ENCODE results near the gene PTCD2. TPM values are rescaled to one million over a fixed set of nuclear protein-coding genes. Genes with fewer than 3 reads are reported as not detected.
A peak's percentile ranks its signal among the peaks of the same experiment; 100 is the strongest.

PTCD2 gene
- total RNA-seq, 1 donor from 2014 or later, result 9.4 TPM

- H3K4me1 Mint-ChIP-seq (ENCODE audit: unreplicated experiment), result peaks cover 55% of the 10 kb centered on the region
- H3K27ac Mint-ChIP-seq (ENCODE audit: unreplicated experiment), result peak overlapping the region; percentile 38
- no peaks in the 10 kb centered on the region for H3K27me3 Mint-ChIP-seq (ENCODE audit: unreplicated experiment)
- H3K9me3 Mint-ChIP-seq (ENCODE audit: unreplicated experiment), result no peaks in the 10 kb centered on the region
- H3K4me3 Mint-ChIP-seq (ENCODE audit: unreplicated experiment), result no peak overlapping the region
- peaks cover 25% of the 10 kb centered on the region for H3K36me3 Mint-ChIP-seq (ENCODE audit: unreplicated experiment)
- TF ChIP-seq CTCF (IDR thresholded peaks at IDR 0.05), result no peak
- no peak for DNase-seq (ENCODE audit: extremely low spot score, unreplicated experiment)
Measured at GRCh38 chr5:72284559-72285423, 35.4 kb upstream of the PTCD2 start.

DNA sequence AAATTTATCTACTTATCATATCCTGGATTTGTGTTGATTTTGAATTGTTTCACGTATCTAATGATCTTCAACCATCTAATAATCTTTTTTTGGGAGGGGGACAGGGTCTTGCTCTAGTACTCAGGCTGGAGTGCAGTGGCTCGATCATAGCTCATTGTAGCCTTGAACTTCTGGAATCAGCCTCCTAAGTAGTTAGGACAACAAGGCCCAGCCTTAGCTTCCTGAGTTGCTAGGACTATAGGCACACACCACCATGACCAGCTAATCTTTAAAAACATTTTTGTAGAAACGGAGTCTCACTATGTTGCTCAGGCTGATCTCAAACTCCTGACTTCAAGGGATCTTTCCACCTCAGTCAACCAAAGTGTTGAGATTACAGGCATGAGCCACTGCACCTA lies 34.8 kb upstream of the PTCD2 start:
- DNase-seq (ENCODE audit: extremely low spot score, unreplicated experiment), result no peak
- Mint-ChIP-seq H3K4me3 (ENCODE audit: unreplicated experiment) (no peak overlapping the region), H3K27me3 (ENCODE audit: unreplicated experiment) (no peaks in the 10 kb centered on the region), H3K36me3 (ENCODE audit: unreplicated experiment) (peaks cover 25% of the 10 kb centered on the region), H3K9me3 (ENCODE audit: unreplicated experiment) (no peaks in the 10 kb centered on the region), H3K27ac (ENCODE audit: unreplicated experiment) (peak overlapping the region; percentile 23), H3K4me1 (ENCODE audit: unreplicated experiment) (peaks cover 56% of the 10 kb centered on the region)
- no peak for TF ChIP-seq CTCF (IDR thresholded peaks at IDR 0.05)

DNA sequence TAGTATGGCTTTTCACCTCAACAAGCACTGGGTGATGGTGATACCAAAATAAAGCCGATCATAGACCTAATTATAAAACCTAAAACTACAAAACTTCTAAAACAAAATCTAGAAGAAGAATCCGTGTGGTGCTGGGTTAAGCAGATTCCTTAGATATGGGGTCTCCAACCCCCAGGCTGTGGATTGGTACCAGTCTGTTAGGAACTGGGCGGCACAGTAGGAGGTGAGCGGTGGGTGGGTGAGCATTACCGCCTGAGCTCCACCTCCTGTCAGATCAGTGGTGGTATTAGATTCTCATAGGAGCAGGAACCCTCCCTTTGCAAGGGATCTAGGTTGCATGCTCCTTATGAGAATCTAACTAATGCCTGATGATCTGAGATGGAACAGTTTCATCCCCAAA lies 33.4 kb upstream of the PTCD2 start:
- Mint-ChIP-seq H3K4me1 (ENCODE audit: unreplicated experiment) (peaks cover 53% of the 10 kb centered on the region), H3K4me3 (ENCODE audit: unreplicated experiment) (no peak overlapping the region), H3K27ac (ENCODE audit: unreplicated experiment) (no peak overlapping the region), H3K9me3 (ENCODE audit: unreplicated experiment) (no peaks in the 10 kb centered on the region), H3K36me3 (ENCODE audit: unreplicated experiment) (peaks cover 25% of the 10 kb centered on the region), H3K27me3 (ENCODE audit: unreplicated experiment) (no peaks in the 10 kb centered on the region)
- TF ChIP-seq CTCF (IDR thresholded peaks at IDR 0.05), result no peak
- DNase-seq (ENCODE audit: extremely low spot score, unreplicated experiment), result no peak

- no peak for DNase-seq (ENCODE audit: extremely low spot score, unreplicated experiment)
- Mint-ChIP-seq H3K27ac (ENCODE audit: unreplicated experiment) (no peak overlapping the region), H3K9me3 (ENCODE audit: unreplicated experiment) (no peaks in the 10 kb centered on the region), H3K4me3 (ENCODE audit: unreplicated experiment) (no peak overlapping the region), H3K4me1 (ENCODE audit: unreplicated experiment) (peaks cover 47% of the 10 kb centered on the region), H3K36me3 (ENCODE audit: unreplicated experiment) (peaks cover 20% of the 10 kb centered on the region), H3K27me3 (ENCODE audit: unreplicated experiment) (no peaks in the 10 kb centered on the region)
- no peak for TF ChIP-seq CTCF (IDR thresholded peaks at IDR 0.05)
Measured at GRCh38 chr5:72288924-72289323, 31.2 kb upstream of the PTCD2 start.

DNA sequence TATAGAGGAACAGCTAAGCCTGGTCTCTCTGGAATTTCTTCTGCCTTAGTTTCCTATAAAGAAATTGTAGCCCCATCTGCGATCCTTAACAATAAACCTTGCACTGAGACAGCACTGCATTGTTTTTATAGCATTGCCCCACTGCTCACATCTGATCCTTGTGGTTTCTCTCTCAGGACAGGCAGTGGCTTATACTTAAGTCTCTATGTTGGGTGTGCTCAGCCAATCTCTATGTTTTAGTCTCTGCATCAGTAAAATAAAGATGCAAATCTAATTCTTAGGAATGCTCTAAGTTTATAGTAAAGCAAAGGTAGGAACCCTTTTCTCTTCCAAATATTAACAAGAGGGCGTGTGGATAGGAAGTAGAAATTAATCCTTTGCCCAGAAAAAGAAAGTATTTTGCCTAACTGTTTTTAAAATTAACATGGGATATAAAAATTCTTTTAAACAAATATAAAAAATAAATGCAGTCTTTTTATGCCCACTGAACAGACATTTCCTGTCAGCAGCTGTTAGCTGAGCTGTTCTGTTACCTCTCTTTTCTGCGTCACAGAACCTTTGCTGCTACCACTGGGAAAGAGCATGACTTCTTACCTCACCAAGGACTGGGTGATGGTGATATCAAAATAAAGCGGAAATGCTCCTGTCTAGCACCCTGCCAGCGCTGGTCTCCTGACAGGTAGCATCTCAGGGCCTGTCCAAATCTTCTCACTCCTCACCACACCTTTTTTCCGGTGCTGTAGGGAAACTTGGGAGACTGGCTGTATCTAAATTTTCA lies 29.6 kb upstream of the PTCD2 start:
- H3K27me3 Mint-ChIP-seq (ENCODE audit: unreplicated experiment), result no peaks in the 10 kb centered on the region
- no peak for TF ChIP-seq CTCF (IDR thresholded peaks at IDR 0.05)
- peaks cover 44% of the 10 kb centered on the region for H3K4me1 Mint-ChIP-seq (ENCODE audit: unreplicated experiment)
- no peak overlapping the region for H3K4me3 Mint-ChIP-seq (ENCODE audit: unreplicated experiment)
- no peaks in the 10 kb centered on the region for H3K9me3 Mint-ChIP-seq (ENCODE audit: unreplicated experiment)
- H3K36me3 Mint-ChIP-seq (ENCODE audit: unreplicated experiment), result peaks cover 18% of the 10 kb centered on the region
- no peak for DNase-seq (ENCODE audit: extremely low spot score, unreplicated experiment)
- peak overlapping the region; percentile 81 for H3K27ac Mint-ChIP-seq (ENCODE audit: unreplicated experiment)

Measured in osteocyte (in vitro differentiated cells).